ENCODE results near the gene GPR34. TPM values are rescaled to one million over a fixed set of nuclear protein-coding genes. Genes with fewer than 3 reads are reported as not detected.
"Not testable (repeated sequence)": the region's sequence is repeated elsewhere in the genome, so short reads cannot be mapped to it uniquely, and the experiment has no call there.

Gene GPR34
- polyA plus RNA-seq, 4 donors: 1.5 to 5.6 (median 4.3) TPM

- DNase-seq (ENCODE audit: low read depth in 4 of 4, low spot score in 2 of 4): no peak
Observed at GRCh38 chrX:41692162-41692749, 3.5 kb downstream of the GPR34 start.

GRCh38 chrX:41693024-41693423 is 4.3 kb downstream of the GPR34 start:
- no peak for DNase-seq (ENCODE audit: low read depth in 4 of 4, low spot score in 2 of 4)

GRCh38 chrX:41695426-41695825 is 6.7 kb downstream of the GPR34 start:
- no peak for DNase-seq (ENCODE audit: low read depth in 4 of 4, low spot score in 2 of 4)

GRCh38 chrX:41703574-41704029 is 14.8 kb downstream of the GPR34 start:
- DNase-seq (ENCODE audit: low read depth in 4 of 4, low spot score in 2 of 4): no peak

- DNase-seq (ENCODE audit: low read depth in 4 of 4, low spot score in 2 of 4): no peak
Observed at GRCh38 chrX:41705042-41705441, 16.3 kb downstream of the GPR34 start.

GRCh38 chrX:41705680-41706374 is 17.1 kb downstream of the GPR34 start:
- DNase-seq (ENCODE audit: low read depth in 4 of 4, low spot score in 2 of 4): no peak

GRCh38 chrX:41707218-41707617 is 18.4 kb downstream of the GPR34 start:
- DNase-seq (ENCODE audit: low read depth in 4 of 4, low spot score in 2 of 4): no peak

GRCh38 chrX:41708486-41708885 is 19.7 kb downstream of the GPR34 start:
- DNase-seq (ENCODE audit: low read depth in 4 of 4, low spot score in 2 of 4): no peak

- no peak for DNase-seq (ENCODE audit: low read depth in 4 of 4, low spot score in 2 of 4)
Observed at GRCh38 chrX:41711021-41711667, 22.4 kb downstream of the GPR34 start.

GRCh38 chrX:41716222-41716621 is 27.4 kb downstream of the GPR34 start:
- no peak for DNase-seq (ENCODE audit: low read depth in 4 of 4, low spot score in 2 of 4)

- no peak for DNase-seq (ENCODE audit: low read depth in 4 of 4, low spot score in 2 of 4)
Observed at GRCh38 chrX:41716767-41717473, 28.1 kb downstream of the GPR34 start.

- DNase-seq (ENCODE audit: low read depth in 4 of 4, low spot score in 2 of 4): no peak
Observed at GRCh38 chrX:41718481-41719235, 29.9 kb downstream of the GPR34 start.

- not testable (repeated sequence) for DNase-seq (ENCODE audit: low read depth in 4 of 4, low spot score in 2 of 4)
Observed at GRCh38 chrX:41719610-41720009, 30.8 kb downstream of the GPR34 start.

GRCh38 chrX:41720125-41720779 is 31.5 kb downstream of the GPR34 start:
- no peak for DNase-seq (ENCODE audit: low read depth in 4 of 4, low spot score in 2 of 4)

- DNase-seq (ENCODE audit: low read depth in 4 of 4, low spot score in 2 of 4): no peak
Observed at GRCh38 chrX:41721590-41721989, 32.8 kb downstream of the GPR34 start.

GRCh38 chrX:41722214-41722613 is 33.4 kb downstream of the GPR34 start:
- DNase-seq (ENCODE audit: low read depth in 4 of 4, low spot score in 2 of 4): no peak

GRCh38 chrX:41722816-41723618 is 34.2 kb downstream of the GPR34 start:
- DNase-seq (ENCODE audit: low read depth in 4 of 4, low spot score in 2 of 4): no peak

- no peak for DNase-seq (ENCODE audit: low read depth in 4 of 4, low spot score in 2 of 4)
Observed at GRCh38 chrX:41723826-41724225, 35.1 kb downstream of the GPR34 start, which contains the start of gene GPR82. Gene GPR82, plus strand, starts transcription at chrX:41724181. Its CDS starts 2,846 bp downstream, at chrX:41727027.

- DNase-seq (ENCODE audit: low read depth in 4 of 4, low spot score in 2 of 4): no peak
Observed at GRCh38 chrX:41728125-41728524, 39.4 kb downstream of the GPR34 start.
